Kidney (tissue), 14 donors: Measurements from ENCODE around the gene LPIN1. TPM values are rescaled to one million over a fixed set of nuclear protein-coding genes. Genes with fewer than 3 reads are reported as not detected.

Source experiments
- DNase-seq, 5 donors: peaks; one replicate each; pipeline ENCODE4 v3.0.0-alpha.2; 2013 to 2020
- FAIRE-seq: peaks from 2 replicates; lab custom pipeline; 2012; peaks lifted over from hg19 to GRCh38; lab: Jason Lieb, UNC
- H3K27ac ChIP-seq, 2 donors: one replicate each; pipeline ENCODE4 v1.7.0; 2013; ENCODE audit warnings: low read depth in 2 of 2, low read length in 2 of 2, inconsistent platforms in 1 of 2
- H3K27me3 ChIP-seq: one replicate; pipeline ENCODE4 v1.7.1; 2013; ENCODE audit warnings: low read length, inconsistent platforms; ENCODE audit not compliant: control insufficient read depth, insufficient read depth
- H3K36me3 ChIP-seq, 3 donors: one replicate each; pipeline versions ENCODE4 v1.7.0 to v1.7.1; 2013; ENCODE audit warnings: low read length in 3 of 3, control low read depth in 1 of 3, inconsistent platforms in 1 of 3; ENCODE audit not compliant: insufficient read depth in 3 of 3, control insufficient read depth in 2 of 3
- H3K4me1 ChIP-seq, 3 donors: one replicate each; pipeline versions ENCODE4 v1.7.0 to v1.7.1; 2013; ENCODE audit warnings: low read length in 3 of 3, inconsistent platforms in 1 of 3, low read depth in 1 of 3; ENCODE audit not compliant: control insufficient read depth in 2 of 3, insufficient read depth in 2 of 3
- H3K4me3 ChIP-seq, 3 donors: one replicate each; pipeline versions ENCODE4 v1.7.0 to v1.8.1; 2013; ENCODE audit warnings: low read length in 3 of 3, control low read depth in 1 of 3, inconsistent platforms in 1 of 3
- H3K9ac ChIP-seq, 3 donors: one replicate each; pipeline versions ENCODE4 v1.7.0 to v1.7.1; 2013; ENCODE audit warnings: low read length in 3 of 3, control low read depth in 1 of 3, inconsistent platforms in 1 of 3
- H3K9me3 ChIP-seq, 3 donors: one replicate each; pipeline versions ENCODE4 v1.7.0 to v1.7.1; 2013; ENCODE audit warnings: low read length in 3 of 3, control low read depth in 1 of 3, inconsistent platforms in 1 of 3; ENCODE audit not compliant: control insufficient read depth in 2 of 3, insufficient read depth in 1 of 3
- CTCF ChIP-seq: IDR thresholded peaks from 3 replicates; pipeline ENCODE4 v1.5.1; 2012; ENCODE audit warnings: mild to moderate bottlenecking, moderate library complexity, borderline replicate concordance; ENCODE audit not compliant: insufficient read depth; ENCODE audit errors: extremely low read depth
- intact Hi-C: fragments of 100-400 bp; cut with DNase I; formaldehyde crosslinking; loops from one replicate; pipeline ENCODE4 v1.11.1; 2022
- polyA plus RNA-seq: library from polyadenylated mRNA; stranded (reverse); fragments of 350-450 nt; fragmentation: Illumina TruSeq; extraction: RNeasy Lipid Tissue Mini Kit (QIAGEN cat#74804); gene quantifications from one replicate; pipeline ENCODE4 v1.2.3, GENCODE V29; 2014; ENCODE audit warnings: low read depth, low replicate concordance; ENCODE audit not compliant: insufficient read depth
- total RNA-seq: library from RNA; stranded (reverse); fragmentation: NEBNext Ultra II Directional; extraction: Animal tissue kit (Norgen Biotek cat#: 25700); gene quantifications from one replicate; pipeline ENCODE4 v1.2.1, GENCODE V29; 2021
- donor health status: control.
- donor health status: control.
- donor health status: control.
- donor health status: control.
- donor health status: control.
- donor health status: DM: yes; HTN: yes; CAD: no.
- donor health status: Normal renal cell carcinoma (clear cell type).

Gene LPIN1
- total and polyA plus RNA-seq, 2 donors from 2014 or later: 11.8 to 36.8 TPM

- FAIRE-seq (no peak), DNase-seq (no peak)
- intact Hi-C loops: no loop called here
- Histone ChIP-seq H3K4me3 (no peak overlapping the region), H3K27me3 (no peaks in the 10 kb centered on the region), H3K9me3 (no peaks in the 10 kb centered on the region), H3K27ac (no peak overlapping the region), H3K4me1 (no peaks in the 10 kb centered on the region), H3K9ac (no peak overlapping the region), H3K36me3 (no peaks in the 10 kb centered on the region)
- TF ChIP-seq CTCF: no peak
These were observed 128.4 kb downstream of the LPIN1 start for GRCh38 chr2:11874861-11875260.

GRCh38 chr2:11875481-11875880 is 129.0 kb downstream of the LPIN1 start:
- FAIRE-seq (no peak), DNase-seq (no peak)
- no peak overlapping the region for H3K27ac ChIP-seq
- H3K9me3 ChIP-seq: no peaks in the 10 kb centered on the region
- H3K9ac ChIP-seq: no peak overlapping the region
- no peaks in the 10 kb centered on the region for H3K27me3 ChIP-seq
- peak; percentile 3 for TF ChIP-seq CTCF
- intact Hi-C loops: no loop called here
- H3K4me1 ChIP-seq: no peaks in the 10 kb centered on the region
- no peaks in the 10 kb centered on the region for H3K36me3 ChIP-seq
- H3K4me3 ChIP-seq: no peak overlapping the region

- Histone ChIP-seq H3K9ac (no peak overlapping the region), H3K36me3 (no peaks in the 10 kb centered on the region), H3K4me1 (no peaks in the 10 kb centered on the region), H3K27me3 (no peaks in the 10 kb centered on the region), H3K27ac (no peak overlapping the region), H3K9me3 (no peaks in the 10 kb centered on the region), H3K4me3 (no peak overlapping the region)
- FAIRE-seq (no peak), DNase-seq (no peak)
- intact Hi-C loops: no loop called here
- TF ChIP-seq CTCF: no peak
These were observed 130.0 kb downstream of the LPIN1 start for GRCh38 chr2:11876436-11876835.

GRCh38 chr2:11876889-11877288 is 130.5 kb downstream of the LPIN1 start:
- no peaks in the 10 kb centered on the region for H3K9me3 ChIP-seq
- H3K9ac ChIP-seq: no peak overlapping the region
- no peaks in the 10 kb centered on the region for H3K27me3 ChIP-seq
- no peak for DNase-seq
- no peak overlapping the region for H3K27ac ChIP-seq
- intact Hi-C loops: no loop called here
- no peak for FAIRE-seq
- TF ChIP-seq CTCF: no peak
- H3K36me3 ChIP-seq: no peaks in the 10 kb centered on the region
- no peak overlapping the region for H3K4me3 ChIP-seq
- H3K4me1 ChIP-seq: no peaks in the 10 kb centered on the region
